ENCODE results near the gene FBXO45.
"Not testable (repeated sequence)": the region's sequence is repeated elsewhere in the genome, so short reads cannot be mapped to it uniquely, and the experiment has no call there.

The FBXO45 gene

GRCh38 chr3:196620161-196620604, 51.7 kb downstream of the FBXO45 start:
- DNase-seq, result peak in 1 of 2 experiments; percentile 22

GRCh38 chr3:196620684-196621083, 52.2 kb downstream of the FBXO45 start:
- DNase-seq, result no peak

- no peak for DNase-seq
Measured at GRCh38 chr3:196621611-196622010, 53.2 kb downstream of the FBXO45 start.

- no peak for DNase-seq
Measured at GRCh38 chr3:196624067-196624790, 55.8 kb downstream of the FBXO45 start.

- no peak for DNase-seq
Measured at GRCh38 chr3:196624907-196625306, 56.4 kb downstream of the FBXO45 start.

GRCh38 chr3:196625331-196625730, 56.9 kb downstream of the FBXO45 start:
- no peak for DNase-seq

GRCh38 chr3:196627918-196628231, 59.4 kb downstream of the FBXO45 start:
- no peak for DNase-seq

- no peak for DNase-seq
Measured at GRCh38 chr3:196629228-196629627, 60.8 kb downstream of the FBXO45 start.

- DNase-seq, result no peak
Measured at GRCh38 chr3:196631682-196632045, 63.2 kb downstream of the FBXO45 start.

- DNase-seq, result peak; percentile 81 to 85
Measured at GRCh38 chr3:196632046-196632751, 63.7 kb downstream of the FBXO45 start.

GRCh38 chr3:196633555-196634151, 65.2 kb downstream of the FBXO45 start:
- DNase-seq, result no peak

- no peak for DNase-seq
Measured at GRCh38 chr3:196634224-196634623, 65.8 kb downstream of the FBXO45 start.

- DNase-seq, result no peak
Measured at GRCh38 chr3:196634829-196635228, 66.4 kb downstream of the FBXO45 start.

- DNase-seq, result no peak
Measured at GRCh38 chr3:196636369-196637349, 68.2 kb downstream of the FBXO45 start.

GRCh38 chr3:196637941-196638340, 69.5 kb downstream of the FBXO45 start:
- not testable (repeated sequence) for DNase-seq

Data from NCI-H524 (cell line).